Thyroid gland (tissue), 4 donors: ENCODE results near the gene KAZN.

Experiments
- CTCF ChIP-seq, 6 experiments: fragments of 200-600 bp in 3 of 6; fragments of 450-650 bp in 3 of 6; sonication (generic) in 3 of 6; IDR thresholded peaks; one replicate each; pipeline ENCODE4 v1.5.1; 2016 to 2019; ENCODE audit warnings: antibody characterized with exemption in 6 of 6, mild to moderate bottlenecking in 2 of 6, inconsistent platforms in 1 of 6, moderate library complexity in 1 of 6
- POLR2A ChIP-seq, 2 donors: fragments of 450-650 bp; IDR thresholded peaks; one replicate each; pipeline ENCODE4 v1.6.1; 2017; ENCODE audit warnings: antibody characterized with exemption in 2 of 2, mild to moderate bottlenecking in 2 of 2, moderate library complexity in 1 of 2

- TF ChIP-seq CTCF (IDR thresholded peaks at IDR 0.05) (no peak), POLR2A (IDR thresholded peaks at IDR 0.05) (no peak)
Measured at GRCh38 chr1:14585728-14586127, 12.8 kb upstream of the KAZN start.
